Trophoblast cell (in vitro differentiated cells and primary cell): ENCODE results near the gene UPB1.

Experiments used
- DNase-seq, 2 donors: peaks; one replicate each; pipeline ENCODE4 v3.0.0-alpha.2; 2016
- H2AFZ ChIP-seq: 2 replicates; pipeline ENCODE4 v1.6.1; 2013; ENCODE audit warnings: low read length, moderate library complexity, mild to moderate bottlenecking; ENCODE audit not compliant: insufficient read depth, poor library complexity
- H2AK5ac ChIP-seq: 2 replicates; pipeline ENCODE4 v1.6.1; 2013; ENCODE audit warnings: mild to moderate bottlenecking, low read length
- H2BK120ac ChIP-seq: 2 replicates; pipeline ENCODE4 v1.6.1; 2013; ENCODE audit warnings: low read length, mild to moderate bottlenecking, moderate library complexity; ENCODE audit not compliant: insufficient read depth, poor library complexity
- H2BK12ac ChIP-seq: 2 replicates; pipeline ENCODE4 v1.6.1; 2013; ENCODE audit warnings: mild to moderate bottlenecking, low read length, moderate library complexity
- H2BK5ac ChIP-seq: 2 replicates; pipeline ENCODE4 v1.6.1; 2013; ENCODE audit warnings: low read length, low read depth, moderate library complexity, mild to moderate bottlenecking; ENCODE audit not compliant: poor library complexity
- H3K14ac ChIP-seq: 2 replicates; pipeline ENCODE4 v1.6.1; 2013; ENCODE audit warnings: mild to moderate bottlenecking, low read length
- H3K18ac ChIP-seq: 2 replicates; pipeline ENCODE4 v1.6.1; 2013; ENCODE audit warnings: mild to moderate bottlenecking, low read length
- H3K23ac ChIP-seq: 2 replicates; pipeline ENCODE4 v1.6.1; 2013; ENCODE audit warnings: low read length
- H3K27ac ChIP-seq: 2 replicates; pipeline ENCODE4 v1.5.1; 2013; ENCODE audit warnings: low read depth, mild to moderate bottlenecking, inconsistent platforms, low read length, moderate library complexity
- H3K27me3 ChIP-seq: 2 replicates; pipeline ENCODE4 v1.6.1; 2013; ENCODE audit warnings: inconsistent platforms, mild to moderate bottlenecking, low read length, moderate library complexity; ENCODE audit not compliant: insufficient read depth
- H3K36me3 ChIP-seq, 2 experiments: 1 replicate in 1 of 2; 2 replicates in 1 of 2; pipeline ENCODE4 v1.6.1; 2013; ENCODE audit warnings: low read length in 2 of 2, mild to moderate bottlenecking in 2 of 2, moderate library complexity in 1 of 2; ENCODE audit not compliant: insufficient read depth in 2 of 2, control insufficient read depth in 1 of 2
- H3K4ac ChIP-seq: 2 replicates; pipeline ENCODE4 v1.6.1; 2013; ENCODE audit warnings: low read depth, mild to moderate bottlenecking, low read length, moderate library complexity
- H3K4me1 ChIP-seq, 2 experiments: 1 replicate in 1 of 2; 2 replicates in 1 of 2; pipeline ENCODE4 v1.6.1; 2013; ENCODE audit warnings: low read length in 2 of 2, mild to moderate bottlenecking in 2 of 2, moderate library complexity in 1 of 2; ENCODE audit not compliant: insufficient read depth in 2 of 2, control insufficient read depth in 1 of 2
- H3K4me2 ChIP-seq: 2 replicates; pipeline ENCODE4 v1.6.1; 2013; ENCODE audit warnings: inconsistent platforms, mild to moderate bottlenecking, low read length, moderate library complexity
- H3K4me3 ChIP-seq: 2 replicates; pipeline ENCODE4 v1.5.1; 2013; ENCODE audit warnings: mild to moderate bottlenecking, low read depth, low read length, inconsistent platforms
- H3K79me1 ChIP-seq: one replicate; pipeline ENCODE4 v1.6.1; 2013; ENCODE audit warnings: low read length
- H3K79me2 ChIP-seq: 2 replicates; pipeline ENCODE4 v1.6.1; 2013; ENCODE audit warnings: low read length, mild to moderate bottlenecking; ENCODE audit not compliant: control insufficient read depth, insufficient read depth, poor library complexity
- H3K9ac ChIP-seq: 2 replicates; pipeline ENCODE4 v1.6.1; 2013; ENCODE audit warnings: mild to moderate bottlenecking, low read length
- H3K9me3 ChIP-seq: 2 replicates; pipeline ENCODE4 v1.6.1; 2013; ENCODE audit warnings: low read depth, mild to moderate bottlenecking, control low read depth, inconsistent platforms, low read length; ENCODE audit not compliant: insufficient read depth
- H4K12ac ChIP-seq: 2 replicates; pipeline ENCODE4 v1.6.1; 2013; ENCODE audit warnings: low read depth, mild to moderate bottlenecking, low read length, moderate library complexity
- H4K8ac ChIP-seq: 2 replicates; pipeline ENCODE4 v1.6.1; 2013; ENCODE audit warnings: low read depth, mild to moderate bottlenecking, low read length, moderate library complexity
- H4K91ac ChIP-seq: one replicate; pipeline ENCODE4 v1.6.1; 2013; ENCODE audit warnings: low read depth, mild to moderate bottlenecking, low read length, moderate library complexity
- WGBS: extraction: QIAGEN DNeasy Blood & Tissue Kit; methylation state at CpG from one replicate; pipeline ENCODE4 v1.1.7; 2013; ENCODE audit warnings: missing lambda C conversion rate; ENCODE audit not compliant: insufficient read length, insufficient coverage; ENCODE audit errors: extremely low coverage; 5-methylcytosine and 5-hydroxymethylcytosine counted together

UPB1 gene

DNA sequence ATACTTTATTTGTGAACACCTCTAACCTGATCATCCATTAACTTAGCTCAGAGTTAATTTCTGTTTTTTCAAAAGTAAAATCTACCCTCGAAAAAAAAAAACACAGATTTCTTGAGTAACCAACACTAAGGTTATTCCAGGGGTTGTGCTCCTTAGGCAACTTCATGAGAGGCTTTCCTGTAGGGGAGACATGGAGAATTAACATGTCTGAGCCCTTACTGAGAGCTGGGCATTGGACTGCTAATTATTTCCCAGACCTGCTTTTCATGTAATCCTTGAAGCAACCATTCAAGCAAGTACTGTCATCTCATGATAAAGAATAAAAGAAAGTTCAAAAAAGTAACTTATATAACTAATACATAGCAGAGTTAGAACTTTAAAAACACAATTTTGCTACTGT, 13.5 kb upstream of the UPB1 start:
- no CpG with 5 or more reads among the region's 1 CpG for WGBS
- H4K91ac ChIP-seq, result no peak overlapping the region

GRCh38 chr22:24482575-24482974, 12.6 kb upstream of the UPB1 start:
- Histone ChIP-seq H3K4me1 (no peaks in the 10 kb centered on the region), H3K18ac (no peak overlapping the region), H3K23ac (no peak overlapping the region), H2AFZ (no peak overlapping the region), H3K9me3 (no peaks in the 10 kb centered on the region), H4K8ac (no peak overlapping the region), H2BK120ac (no peak overlapping the region), H4K91ac (no peak overlapping the region), H2BK5ac (no peak overlapping the region), H3K14ac (no peak overlapping the region), H2AK5ac (no peak overlapping the region), H2BK12ac (no peak overlapping the region), H3K4ac (no peak overlapping the region), H4K12ac (no peak overlapping the region), H3K79me1 (no peaks in the 10 kb centered on the region), H3K27me3 (no peaks in the 10 kb centered on the region), H3K27ac (no peak overlapping the region), H3K4me2 (no peak overlapping the region), H3K79me2 (no peaks in the 10 kb centered on the region), H3K9ac (no peak overlapping the region), H3K36me3 (no peaks in the 10 kb centered on the region), H3K4me3 (no peak overlapping the region)
- DNase-seq, result peak in 1 of 2 donors; percentile 69
- WGBS, result no CpG with 5 or more reads among the region's 3 CpGs

More for the DNA sequence above, 13.5 kb upstream of the UPB1 start:
- H3K4ac ChIP-seq, result no peak overlapping the region
- H3K79me1 ChIP-seq, result no peaks in the 10 kb centered on the region
- H2AFZ ChIP-seq, result no peak overlapping the region
- no peak overlapping the region for H3K14ac ChIP-seq
- no peak overlapping the region for H2BK5ac ChIP-seq
- no peaks in the 10 kb centered on the region for H3K36me3 ChIP-seq
- H2BK120ac ChIP-seq, result no peak overlapping the region
- no peak overlapping the region for H3K23ac ChIP-seq
- H3K9ac ChIP-seq, result no peak overlapping the region
- no peaks in the 10 kb centered on the region for H3K79me2 ChIP-seq
- no peak overlapping the region for H4K8ac ChIP-seq
- H3K27ac ChIP-seq, result no peak overlapping the region
- H4K12ac ChIP-seq, result no peak overlapping the region
- DNase-seq, result no peak
- H3K9me3 ChIP-seq, result no peaks in the 10 kb centered on the region
- no peaks in the 10 kb centered on the region for H3K4me1 ChIP-seq
- no peak overlapping the region for H3K4me3 ChIP-seq
- H2AK5ac ChIP-seq, result no peak overlapping the region
- H3K18ac ChIP-seq, result no peak overlapping the region
- no peak overlapping the region for H3K4me2 ChIP-seq
- no peaks in the 10 kb centered on the region for H3K27me3 ChIP-seq
- no peak overlapping the region for H2BK12ac ChIP-seq

- no peaks in the 10 kb centered on the region for H3K27me3 ChIP-seq
Observed at GRCh38 chr22:24482998-24483397, 12.1 kb upstream of the UPB1 start.

DNA sequence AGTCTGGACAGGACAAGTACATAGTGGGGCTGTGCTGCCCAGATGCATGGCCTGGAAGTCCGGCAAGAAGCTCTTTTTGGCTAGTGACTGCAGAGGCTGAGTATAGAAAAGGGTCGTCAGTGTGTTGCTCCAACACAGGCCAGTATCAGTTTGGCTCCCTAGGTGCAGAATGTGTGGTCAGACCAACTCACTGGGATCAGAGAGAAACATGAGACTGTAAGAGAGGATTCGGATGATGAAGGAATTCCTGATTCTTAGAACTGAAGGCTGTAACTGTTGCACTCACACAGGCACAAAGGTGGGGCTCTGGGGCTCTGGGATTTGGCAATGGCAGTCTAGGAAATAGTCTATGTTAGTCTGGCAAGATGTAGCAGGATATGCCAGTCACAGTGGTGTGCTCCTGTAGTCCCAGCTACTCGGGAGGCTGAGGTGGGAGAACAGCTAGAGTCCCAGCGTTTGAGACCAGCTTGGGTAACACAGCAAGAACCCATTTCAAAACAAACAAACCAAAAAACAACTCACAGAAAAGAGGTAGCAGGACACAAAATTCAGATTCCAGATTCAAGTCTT, 11.1 kb upstream of the UPB1 start:
- Histone ChIP-seq H4K8ac (no peak overlapping the region), H3K79me2 (no peaks in the 10 kb centered on the region), H4K12ac (no peak overlapping the region), H3K4me3 (no peak overlapping the region), H2AFZ (no peak overlapping the region), H3K4ac (no peak overlapping the region), H2BK120ac (no peak overlapping the region), H4K91ac (no peak overlapping the region), H3K18ac (no peak overlapping the region), H3K23ac (no peak overlapping the region), H3K27ac (no peak overlapping the region), H3K9ac (no peak overlapping the region), H3K4me1 (no peaks in the 10 kb centered on the region), H3K27me3 (no peaks in the 10 kb centered on the region), H2BK12ac (no peak overlapping the region), H3K36me3 (no peaks in the 10 kb centered on the region), H2BK5ac (no peak overlapping the region), H3K9me3 (no peaks in the 10 kb centered on the region), H2AK5ac (no peak overlapping the region), H3K14ac (no peak overlapping the region), H3K79me1 (no peaks in the 10 kb centered on the region), H3K4me2 (no peak overlapping the region)
- WGBS, result no CpG with 5 or more reads among the region's 5 CpGs
- DNase-seq, result no peak

More at GRCh38 chr22:24482998-24483397, 12.1 kb upstream of the UPB1 start:
- Histone ChIP-seq H2AK5ac (no peak overlapping the region), H4K8ac (no peak overlapping the region), H3K36me3 (no peaks in the 10 kb centered on the region), H3K23ac (no peak overlapping the region), H3K4me3 (no peak overlapping the region), H3K9ac (no peak overlapping the region), H3K4me1 (no peaks in the 10 kb centered on the region), H3K27ac (no peak overlapping the region), H3K18ac (no peak overlapping the region), H3K79me2 (no peaks in the 10 kb centered on the region), H2BK12ac (no peak overlapping the region), H3K9me3 (no peaks in the 10 kb centered on the region), H3K4me2 (no peak overlapping the region), H3K4ac (no peak overlapping the region), H2AFZ (no peak overlapping the region), H3K79me1 (no peaks in the 10 kb centered on the region), H3K14ac (no peak overlapping the region), H4K91ac (no peak overlapping the region), H2BK5ac (no peak overlapping the region), H2BK120ac (no peak overlapping the region), H4K12ac (no peak overlapping the region)
- no CpG with 5 or more reads among the region's 2 CpGs for WGBS
- no peak for DNase-seq
